ENCODE results near the gene GPR160. TPM values are rescaled to one million over a fixed set of nuclear protein-coding genes. Genes with fewer than 3 reads are reported as not detected.

GPR160 gene
- total and polyA plus RNA-seq, 12 donors: 0.22 to 1.9 (median 0.83) TPM

- Histone ChIP-seq H3K4me1 (peaks cover 0 to 9% (median 0%) of the 10 kb centered on the region in 9 donors), H3K27me3 (no peaks in the 10 kb centered on the region), H3K4me3 (no peak overlapping the region), H3K9me3 (no peaks in the 10 kb centered on the region), H3K36me3 (peaks cover 0 to 46% (median 4%) of the 10 kb centered on the region in 9 donors), H3K27ac (no peak overlapping the region)
- no peak for ATAC-seq
- 46 to 75% methylated on average over 1 of the region's 1 CpG for WGBS, 2 donors
- intact Hi-C loops (cut with DNase I): no loop called here
- TF ChIP-seq CTCF (IDR thresholded peaks at IDR 0.05): no peak
- no peak for DNase-seq
These were observed 43.4 kb downstream of the GPR160 start for GRCh38 chr3:170081079-170081741.

DNA sequence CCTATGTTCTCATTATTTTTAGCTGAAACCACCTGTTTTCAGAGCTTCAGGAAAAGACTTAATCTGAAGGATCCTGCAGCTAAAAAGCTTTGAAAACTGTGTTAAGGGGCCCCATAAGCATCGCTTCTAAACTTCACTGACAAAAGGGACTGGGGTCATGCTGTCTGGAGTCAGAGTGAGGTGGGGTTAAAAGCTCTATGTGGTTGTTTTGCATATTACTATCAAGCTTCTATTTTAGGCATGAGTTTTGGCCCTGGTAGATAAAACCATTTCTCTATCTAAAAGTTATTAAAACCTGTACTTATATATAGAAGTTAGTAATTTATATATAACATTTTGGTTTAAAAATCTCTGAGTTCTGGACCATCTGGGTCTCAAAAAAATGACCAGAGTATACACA lies 45.5 kb downstream of the GPR160 start:
- Histone ChIP-seq H3K9me3 (no peaks in the 10 kb centered on the region), H3K27me3 (no peaks in the 10 kb centered on the region), H3K36me3 (peaks cover 0 to 68% (median 4%) of the 10 kb centered on the region in 9 donors), H3K4me3 (no peak overlapping the region), H3K4me1 (peaks cover 0 to 9% (median 0%) of the 10 kb centered on the region in 9 donors), H3K27ac (no peak overlapping the region)
- ATAC-seq: no peak
- WGBS, 2 donors: 92 to 97% methylated on average over 1 of the region's 1 CpG
- TF ChIP-seq CTCF (IDR thresholded peaks at IDR 0.05): no peak
- intact Hi-C loops (cut with DNase I): no loop called here
- no peak for DNase-seq

DNA sequence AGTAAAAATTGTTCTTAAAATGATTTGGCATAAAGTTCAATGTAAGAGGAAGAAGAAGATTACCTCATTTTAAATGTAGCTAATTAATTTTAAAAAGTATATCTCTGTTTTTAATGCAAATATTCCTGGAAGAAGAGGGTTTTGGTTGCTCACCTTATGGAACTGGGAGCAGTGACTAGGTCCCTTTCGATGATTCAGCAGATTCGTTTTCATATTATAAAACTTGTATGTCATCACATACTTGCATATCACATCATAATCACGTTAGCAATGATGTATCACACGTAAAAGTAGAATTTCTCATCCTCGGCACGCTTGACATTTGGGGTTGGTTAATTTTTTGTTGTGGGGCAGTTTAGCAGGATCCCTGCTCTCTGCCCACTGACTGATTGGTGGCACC lies 47.6 kb downstream of the GPR160 start:
- Histone ChIP-seq H3K4me1 (peaks cover 0 to 9% (median 0%) of the 10 kb centered on the region in 9 donors), H3K27ac (no peak overlapping the region), H3K27me3 (no peaks in the 10 kb centered on the region), H3K9me3 (no peaks in the 10 kb centered on the region), H3K36me3 (peaks cover 0 to 88% (median 4%) of the 10 kb centered on the region in 9 donors), H3K4me3 (no peak overlapping the region)
- TF ChIP-seq CTCF (IDR thresholded peaks at IDR 0.05): no peak
- WGBS, 2 donors: 86 to 90% methylated on average over 6 of the region's 6 CpGs
- intact Hi-C loops (cut with DNase I): no loop called here
- no peak for DNase-seq
- ATAC-seq: no peak

- 97 to 99% methylated on average over 3 of the region's 3 CpGs for WGBS, 2 donors
- DNase-seq (no peak), ATAC-seq (no peak)
- H3K4me1 ChIP-seq: no peaks in the 10 kb centered on the region
- H3K27me3 ChIP-seq: no peaks in the 10 kb centered on the region
- no peak overlapping the region for H3K27ac ChIP-seq
- no peak for TF ChIP-seq CTCF (IDR thresholded peaks at IDR 0.05)
- no peaks in the 10 kb centered on the region for H3K9me3 ChIP-seq
- no peak overlapping the region for H3K4me3 ChIP-seq
- H3K36me3 ChIP-seq: peaks cover 0 to 100% (median 11%) of the 10 kb centered on the region in 9 donors
- intact Hi-C loops (cut with DNase I): no loop called here
These were observed 52.2 kb downstream of the GPR160 start for GRCh38 chr3:170089862-170090600.
